ENCODE data around the gene RBM15.

DNA sequence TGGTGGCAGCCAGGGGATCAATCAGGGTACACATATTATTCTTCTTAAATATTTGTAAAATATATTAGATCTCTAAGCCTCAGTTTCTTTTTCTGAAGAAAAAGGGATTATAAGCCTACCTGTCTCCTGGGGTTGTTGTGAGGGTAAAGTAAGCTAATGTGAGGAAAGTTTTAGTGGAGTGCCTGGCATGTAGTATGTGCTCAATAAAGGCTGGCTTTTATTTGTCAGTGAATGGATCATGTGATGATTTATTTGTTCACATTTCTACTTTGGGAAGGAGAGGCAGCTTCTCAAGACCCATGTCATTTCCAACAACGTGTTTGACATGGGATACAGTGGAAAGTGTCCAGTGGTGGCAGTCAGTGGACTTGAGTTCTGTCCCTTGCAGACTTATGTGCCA is 12.4 kb upstream of the RBM15 start:
- TF ChIP-seq YY1 (IDR thresholded peaks at IDR 0.05; ENCODE audit: insufficient read depth, insufficient read length) (no peak), ZNF274 (IDR thresholded peaks at IDR 0.05; ENCODE audit: low read depth, low read length) (no peak)
